ENCODE results near the gene SAPCD1. TPM values are rescaled to one million over a fixed set of nuclear protein-coding genes. Genes with fewer than 3 reads are reported as not detected.

SAPCD1 gene
- total RNA-seq, 1 donor from 2014 or later: 2.0 TPM

GRCh38 chr6:31749301-31750036 is 13.0 kb upstream of the SAPCD1 start:
- DNase-seq (ENCODE audit: low spot score): no peak

- DNase-seq (ENCODE audit: low spot score): no peak
Measured at GRCh38 chr6:31750411-31751022, 11.9 kb upstream of the SAPCD1 start.

GRCh38 chr6:31752739-31753319 is 9.6 kb upstream of the SAPCD1 start:
- DNase-seq (ENCODE audit: low spot score): no peak

- no peak for DNase-seq (ENCODE audit: low spot score)
Measured at GRCh38 chr6:31758281-31758680, 4.2 kb upstream of the SAPCD1 start.

GRCh38 chr6:31760790-31761189 is 1.7 kb upstream of the SAPCD1 start:
- no peak for DNase-seq (ENCODE audit: low spot score)

- DNase-seq (ENCODE audit: low spot score): no peak
Measured at GRCh38 chr6:31761343-31761742, 1.1 kb upstream of the SAPCD1 start.

GRCh38 chr6:31762878-31763618 is 592 bp downstream of the SAPCD1 start:
- no peak for DNase-seq (ENCODE audit: low spot score)

- no peak for DNase-seq (ENCODE audit: low spot score)
Measured at GRCh38 chr6:31763619-31763940, 1.1 kb downstream of the SAPCD1 start.

GRCh38 chr6:31764198-31764597 is 1.7 kb downstream of the SAPCD1 start:
- DNase-seq (ENCODE audit: low spot score): no peak

GRCh38 chr6:31765559-31765909 is 3.1 kb downstream of the SAPCD1 start:
- no peak for DNase-seq (ENCODE audit: low spot score)

- no peak for DNase-seq (ENCODE audit: low spot score)
Measured at GRCh38 chr6:31765910-31766794, 3.7 kb downstream of the SAPCD1 start.

GRCh38 chr6:31767096-31767645 is 4.7 kb downstream of the SAPCD1 start:
- no peak for DNase-seq (ENCODE audit: low spot score)

GRCh38 chr6:31768363-31769257 is 6.2 kb downstream of the SAPCD1 start:
- no peak for DNase-seq (ENCODE audit: low spot score)

- no peak for DNase-seq (ENCODE audit: low spot score)
Measured at GRCh38 chr6:31769684-31770371, 7.4 kb downstream of the SAPCD1 start.

- DNase-seq (ENCODE audit: low spot score): no peak
Measured at GRCh38 chr6:31770860-31771259, 8.4 kb downstream of the SAPCD1 start.

- no peak for DNase-seq (ENCODE audit: low spot score)
Measured at GRCh38 chr6:31771992-31772358, 9.5 kb downstream of the SAPCD1 start.

GRCh38 chr6:31775184-31775583 is 12.7 kb downstream of the SAPCD1 start:
- no peak for DNase-seq (ENCODE audit: low spot score)

GRCh38 chr6:31775633-31776484 is 13.4 kb downstream of the SAPCD1 start:
- no peak for DNase-seq (ENCODE audit: low spot score)

Data from mesenteric fat pad (tissue), 1 donor.